PC-9 (cell line): Measurements from ENCODE around the gene RDH16. TPM values are rescaled to one million over a fixed set of nuclear protein-coding genes. Genes with fewer than 3 reads are reported as not detected.
"Not testable (repeated sequence)": the region's sequence is repeated elsewhere in the genome, so short reads cannot be mapped to it uniquely, and the experiment has no call there.

Source experiments
- BruUV-seq: library from RNA; stranded (reverse); fragments of 400-500 nt; replicated peaks from 2 replicates; lab custom pipeline; 2021; lab: Mats Ljungman, UMichigan
- CTCF ChIA-PET: fragments of 300-600 bp; sonication (Branson Sonifier 250); formaldehyde crosslinking; loops from one replicate; lab custom pipeline; 2022; ENCODE audit warnings: antibody characterized with exemption; lab: Charles Lee
- POLR2A ChIA-PET: fragments of 300-600 bp; sonication (Branson Sonifier 250); formaldehyde crosslinking; loops from one replicate; lab custom pipeline; 2022; ENCODE audit warnings: antibody characterized with exemption; ENCODE audit not compliant: unreplicated experiment; lab: Charles Lee
- DNase-seq, 2 experiments: peaks; one replicate each; pipeline versions ENCODE4 v3.0.0 to v3.0.0-alpha.2; 2015 to 2022; ENCODE audit warnings: mixed read lengths in 1 of 2
- H2AFZ ChIP-seq: fragments of 200-600 bp; sonication (generic); 2 replicates; pipeline ENCODE4 v1.8.1; 2017; ENCODE audit warnings: antibody characterized with exemption
- H3F3A ChIP-seq: fragments of 200-600 bp; sonication (generic); 2 replicates; pipeline ENCODE4 v1.8.1; 2017; ENCODE audit warnings: antibody characterized with exemption, mild to moderate bottlenecking, low read depth; ENCODE audit not compliant: insufficient read depth
- H3K27ac ChIP-seq: fragments of 200-600 bp; sonication (generic); 2 replicates; pipeline ENCODE4 v1.6.1; 2016; ENCODE audit warnings: mixed run types
- H3K27me3 ChIP-seq: fragments of 200-600 bp; sonication (generic); 2 replicates; pipeline ENCODE4 v1.6.1; 2016; ENCODE audit warnings: low read depth, mixed run types; ENCODE audit not compliant: insufficient read depth
- H3K36me3 ChIP-seq: fragments of 200-600 bp; sonication (generic); 2 replicates; pipeline ENCODE4 v1.6.1; 2016; ENCODE audit warnings: low read depth, mixed run types
- H3K4me1 ChIP-seq: fragments of 200-600 bp; sonication (generic); replicated peaks from 2 replicates; pipeline ENCODE4 v1.6.1; 2016; ENCODE audit warnings: mixed run types; ENCODE audit not compliant: insufficient read depth
- H3K4me2 ChIP-seq: fragments of 200-600 bp; sonication (generic); 2 replicates; pipeline ENCODE4 v1.6.1; 2017; ENCODE audit warnings: mixed run types
- H3K4me3 ChIP-seq: fragments of 200-600 bp; sonication (generic); 2 replicates; pipeline ENCODE4 v1.6.1; 2016; ENCODE audit warnings: mixed run types
- H3K79me2 ChIP-seq: fragments of 200-600 bp; sonication (generic); 2 replicates; pipeline ENCODE4 v1.6.1; 2017; ENCODE audit warnings: low read depth, mixed run types
- H3K9me2 ChIP-seq: fragments of 200-600 bp; sonication (generic); 2 replicates; pipeline ENCODE4 v1.8.1; 2017; ENCODE audit warnings: mild to moderate bottlenecking; ENCODE audit not compliant: insufficient read depth
- H3K9me3 ChIP-seq: fragments of 200-600 bp; sonication (generic); 2 replicates; pipeline ENCODE4 v1.8.1; 2016; ENCODE audit warnings: low read depth; ENCODE audit not compliant: insufficient read depth
- H4K20me1 ChIP-seq: fragments of 200-600 bp; sonication (generic); 2 replicates; pipeline ENCODE4 v1.8.1; 2017; ENCODE audit not compliant: insufficient read depth
- CTCF ChIP-seq: fragments of 200-600 bp; sonication (generic); conservative IDR thresholded peaks from 2 replicates; pipeline ENCODE4 v1.6.1; 2017; ENCODE audit warnings: mixed run types, antibody characterized with exemption, mild to moderate bottlenecking, moderate library complexity
- EZH2 ChIP-seq: fragments of 200-600 bp; sonication (generic); IDR thresholded peaks from 2 replicates; pipeline ENCODE4 v1.8.0; 2017; ENCODE audit warnings: antibody characterized with exemption, low read depth
- intact Hi-C: fragments of 100-400 bp; cut with micrococcal nuclease; formaldehyde crosslinking; loops from one replicate; pipeline ENCODE4 v1.10.0; 2022; ENCODE audit not compliant: unreplicated experiment
- total RNA-seq: library from RNA; stranded (reverse); gene quantifications from 2 replicates; pipeline ENCODE4 v1.2.3, GENCODE V29; 2021

RDH16 gene
- total RNA-seq, 1 experiment from 2014 or later = 0.79 TPM

- TF ChIP-seq EZH2 (no peak), CTCF (no peak)
- H3K27ac ChIP-seq = no peak overlapping the region
- H3K4me1 ChIP-seq = no peaks in the 10 kb centered on the region
- no peaks in the 10 kb centered on the region for H3K9me3 ChIP-seq
- ChIA-PET CTCF (no interaction called here), POLR2A (no interaction called here)
- no TSS peak for BruUV-seq
- no peaks in the 10 kb centered on the region for H4K20me1 ChIP-seq
- DNase-seq = no peak
- H3K4me2 ChIP-seq = no peak overlapping the region
- H3K9me2 ChIP-seq = no peaks in the 10 kb centered on the region
- no peaks in the 10 kb centered on the region for H3K36me3 ChIP-seq
- H3K4me3 ChIP-seq = no peak overlapping the region
- no peaks in the 10 kb centered on the region for H3K27me3 ChIP-seq
- intact Hi-C loops = no loop called here
- no peaks in the 10 kb centered on the region for H3F3A ChIP-seq
- H2AFZ ChIP-seq = no peak overlapping the region
- H3K79me2 ChIP-seq = no peaks in the 10 kb centered on the region
These were observed 21.2 kb upstream of the RDH16 start for GRCh38 chr12:56978397-56979138.

- BruUV-seq, H3K9me2 ChIP-seq, DNase-seq, H3K36me3 ChIP-seq, H3K27ac ChIP-seq, H2AFZ ChIP-seq, H3K79me2 ChIP-seq, CTCF ChIA-PET, H3K27me3 ChIP-seq, POLR2A ChIA-PET, H3K9me3 ChIP-seq, H3K4me2 ChIP-seq, H3K4me3 ChIP-seq, H4K20me1 ChIP-seq, H3F3A ChIP-seq, H3K4me1 ChIP-seq: not testable (repeated sequence)
- intact Hi-C loops = loop anchor here (2.0 kb wide), 1 partner anchor 55 kb away; no protein-coding TSS in a partner anchor
These were observed 20.0 kb upstream of the RDH16 start for GRCh38 chr12:56977361-56977760.

GRCh38 chr12:56974224-56974623, 16.8 kb upstream of the RDH16 start:
- POLR2A ChIA-PET, H4K20me1 ChIP-seq, BruUV-seq, H3K27ac ChIP-seq, H3K4me1 ChIP-seq, H3K27me3 ChIP-seq, H3K4me3 ChIP-seq, H3K36me3 ChIP-seq, H3K9me2 ChIP-seq, DNase-seq, H3K9me3 ChIP-seq, intact Hi-C loops, CTCF ChIA-PET, H3K4me2 ChIP-seq, H3K79me2 ChIP-seq, H2AFZ ChIP-seq, H3F3A ChIP-seq: not testable (repeated sequence)

- intact Hi-C loops, H3K27ac ChIP-seq, BruUV-seq, H3K9me3 ChIP-seq, H3K36me3 ChIP-seq, H3K27me3 ChIP-seq, POLR2A ChIA-PET, H4K20me1 ChIP-seq, CTCF ChIA-PET, H3K79me2 ChIP-seq, H3K4me3 ChIP-seq, DNase-seq, H2AFZ ChIP-seq, H3K4me2 ChIP-seq, H3K4me1 ChIP-seq, H3K9me2 ChIP-seq, H3F3A ChIP-seq: not testable (repeated sequence)
These were observed 11.5 kb upstream of the RDH16 start for GRCh38 chr12:56968910-56969309.

- H3F3A ChIP-seq, H3K79me2 ChIP-seq, H4K20me1 ChIP-seq, H3K9me2 ChIP-seq, intact Hi-C loops, H3K27me3 ChIP-seq, H3K36me3 ChIP-seq, BruUV-seq, H3K9me3 ChIP-seq, H3K4me1 ChIP-seq, H3K27ac ChIP-seq: not testable (repeated sequence)
- peak overlapping the region; percentile 67 for H3K4me2 ChIP-seq
- ChIA-PET CTCF (interaction anchor here (0.7 kb wide), 1 partner anchor 99 kb away, joined by 4 read pairs; no protein-coding TSS in a partner anchor), POLR2A (interaction anchor here (0.7 kb wide), 1 partner anchor 299 kb away, joined by 14 read pairs; no protein-coding TSS in a partner anchor)
- DNase-seq = peak in 1 of 2 experiments; percentile 47
- H3K4me3 ChIP-seq = peak overlapping the region; percentile 48; the same call in 1 of the 2 replicates
- H2AFZ ChIP-seq = peak overlapping the region; percentile 73; the same call in 1 of the 2 replicates
These were observed 8.7 kb upstream of the RDH16 start for GRCh38 chr12:56965997-56966642.

- H3K9me2 ChIP-seq, DNase-seq, H3F3A ChIP-seq, H3K36me3 ChIP-seq, BruUV-seq, H3K4me1 ChIP-seq, H3K27me3 ChIP-seq, H3K4me2 ChIP-seq, intact Hi-C loops, H4K20me1 ChIP-seq, H3K9me3 ChIP-seq, H3K4me3 ChIP-seq, CTCF ChIA-PET, H3K79me2 ChIP-seq, H2AFZ ChIP-seq, H3K27ac ChIP-seq: not testable (repeated sequence)
- POLR2A ChIA-PET = interaction anchor here (0.7 kb wide), 1 partner anchor 300 kb away, joined by 14 read pairs; no protein-coding TSS in a partner anchor
These were observed 7.7 kb upstream of the RDH16 start for GRCh38 chr12:56965124-56965523.
